CD8-positive, alpha-beta memory T cell (primary cell): ENCODE data around the gene TSC22D2. TPM values are rescaled to one million over a fixed set of nuclear protein-coding genes. Genes with fewer than 3 reads are reported as not detected.

Experiments
- CTCF ChIA-PET: fragments of 350-600 bp; sonication (Branson Sonifier 250); formaldehyde crosslinking; loops from one replicate; lab custom pipeline; 2021; ENCODE audit warnings: antibody characterized with exemption; lab: Charles Lee
- POLR2A ChIA-PET: fragments of 350-600 bp; sonication (Branson Sonifier 250); formaldehyde crosslinking; loops from one replicate; lab custom pipeline; 2021; ENCODE audit warnings: antibody characterized with exemption; lab: Charles Lee
- DNase-seq, 5 donors: peaks; one replicate each; pipeline versions ENCODE4 v3.0.0 to v3.0.0-alpha.2; 2020 to 2022; ENCODE audit warnings: mixed read lengths in 1 of 5
- H3K27ac ChIP-seq: one replicate; pipeline ENCODE4 v1.7.0; 2013; ENCODE audit warnings: low read depth, mild to moderate bottlenecking, low read length, moderate library complexity
- H3K27me3 ChIP-seq: 2 replicates; pipeline ENCODE4 v1.7.0; 2013; ENCODE audit warnings: low read length, mild to moderate bottlenecking; ENCODE audit not compliant: insufficient read depth, poor library complexity, severe bottlenecking
- H3K36me3 ChIP-seq: 2 replicates; pipeline ENCODE4 v1.7.0; 2013; ENCODE audit warnings: mild to moderate bottlenecking, low read length, moderate library complexity; ENCODE audit not compliant: insufficient read depth
- H3K4me1 ChIP-seq: 2 replicates; pipeline ENCODE4 v1.7.0; 2013; ENCODE audit warnings: mild to moderate bottlenecking, low read length, moderate library complexity; ENCODE audit not compliant: insufficient read depth
- H3K4me3 ChIP-seq: 2 replicates; pipeline ENCODE4 v1.7.0; 2013; ENCODE audit warnings: mild to moderate bottlenecking, low read length
- H3K9me3 ChIP-seq: 2 replicates; pipeline ENCODE4 v1.7.0; 2013; ENCODE audit warnings: mild to moderate bottlenecking, low read length
- H3K27ac Mint-ChIP-seq, 8 donors: one replicate each; pipeline ENCODE4 v1.8.0; 2020 to 2021; ENCODE audit warnings: mixed read lengths in 8 of 8, mild to moderate bottlenecking in 6 of 8, inconsistent platforms in 3 of 8, moderate library complexity in 3 of 8
- H3K27me3 Mint-ChIP-seq, 2 donors: one replicate each; pipeline ENCODE4 v1.8.0; 2020 to 2021; ENCODE audit warnings: mixed read lengths in 2 of 2, mild to moderate bottlenecking in 1 of 2, moderate library complexity in 1 of 2
- H3K36me3 Mint-ChIP-seq, 3 donors: one replicate each; pipeline ENCODE4 v1.8.0; 2020 to 2021; ENCODE audit warnings: mixed read lengths in 3 of 3, inconsistent platforms in 1 of 3, mild to moderate bottlenecking in 1 of 3
- H3K4me1 Mint-ChIP-seq, 3 donors: one replicate each; pipeline ENCODE4 v1.8.0; 2020 to 2021; ENCODE audit warnings: mixed read lengths in 3 of 3, inconsistent platforms in 1 of 3, mild to moderate bottlenecking in 1 of 3
- H3K4me3 Mint-ChIP-seq, 7 donors: one replicate each; pipeline ENCODE4 v1.8.0; 2020 to 2021; ENCODE audit warnings: mixed read lengths in 7 of 7, mild to moderate bottlenecking in 6 of 7, moderate library complexity in 4 of 7, inconsistent platforms in 2 of 7
- H3K9me3 Mint-ChIP-seq, 5 donors: one replicate each; pipeline ENCODE4 v1.8.0; 2020 to 2022; ENCODE audit warnings: mixed read lengths in 5 of 5, mild to moderate bottlenecking in 3 of 5, moderate library complexity in 2 of 5, inconsistent platforms in 1 of 5
- polyA plus RNA-seq: library from polyadenylated mRNA; unstranded; fragments of 300-500 nt; fragmentation: Illumina TruSeq; gene quantifications from one replicate; pipeline ENCODE4 v1.2.3, GENCODE V29; 2021
- total RNA-seq, 2 experiments: library from RNA; stranded (reverse); gene quantifications; one replicate each; pipeline ENCODE4 v1.2.3, GENCODE V29; 2021

Gene TSC22D2
- total and polyA plus RNA-seq, 3 experiments from 2014 or later = 11.9 to 22.3 (median 20.9) TPM

- H3K36me3 ChIP-seq = no peaks in the 10 kb centered on the region
- H3K27me3 Mint-ChIP-seq = no peaks in the 10 kb centered on the region
- no peak overlapping the region for H3K4me3 ChIP-seq
- no peak overlapping the region for H3K27ac Mint-ChIP-seq
- H3K36me3 Mint-ChIP-seq = no peaks in the 10 kb centered on the region
- CTCF ChIA-PET = no interaction called here
- no peak for DNase-seq
- H3K4me1 ChIP-seq = peaks cover 5% of the 10 kb centered on the region
- no peak overlapping the region for H3K27ac ChIP-seq
- POLR2A ChIA-PET = no interaction called here
- no peaks in the 10 kb centered on the region for H3K9me3 ChIP-seq
- H3K4me3 Mint-ChIP-seq = no peak overlapping the region
- peaks cover 0 to 1% (median 0%) of the 10 kb centered on the region in 5 donors for H3K9me3 Mint-ChIP-seq
- peaks cover 8 to 26% (median 22%) of the 10 kb centered on the region in 3 donors for H3K4me1 Mint-ChIP-seq
- H3K27me3 ChIP-seq = no peaks in the 10 kb centered on the region
Measured at GRCh38 chr3:150377601-150378300, 30.3 kb upstream of the TSC22D2 start.

- ChIA-PET CTCF (no interaction called here), POLR2A (no interaction called here)
- no peaks in the 10 kb centered on the region for H3K36me3 Mint-ChIP-seq
- no peaks in the 10 kb centered on the region for H3K36me3 ChIP-seq
- H3K27ac Mint-ChIP-seq = no peak overlapping the region
- H3K27me3 Mint-ChIP-seq = no peaks in the 10 kb centered on the region
- no peak overlapping the region for H3K4me3 Mint-ChIP-seq
- H3K27me3 ChIP-seq = no peaks in the 10 kb centered on the region
- DNase-seq = no peak
- H3K27ac ChIP-seq = no peak overlapping the region
- H3K4me3 ChIP-seq = no peak overlapping the region
- H3K9me3 ChIP-seq = no peaks in the 10 kb centered on the region
- H3K4me1 Mint-ChIP-seq = peaks cover 8 to 24% (median 20%) of the 10 kb centered on the region in 3 donors
- H3K4me1 ChIP-seq = peaks cover 3% of the 10 kb centered on the region
- peaks cover 0 to 1% (median 0%) of the 10 kb centered on the region in 5 donors for H3K9me3 Mint-ChIP-seq
Measured at GRCh38 chr3:150378301-150378748, 29.8 kb upstream of the TSC22D2 start.

- H3K4me3 Mint-ChIP-seq = no peak overlapping the region
- ChIA-PET CTCF (no interaction called here), POLR2A (no interaction called here)
- H3K27me3 ChIP-seq = no peaks in the 10 kb centered on the region
- no peak overlapping the region for H3K27ac Mint-ChIP-seq
- peaks cover 8 to 16% (median 16%) of the 10 kb centered on the region in 3 donors for H3K4me1 Mint-ChIP-seq
- H3K36me3 ChIP-seq = no peaks in the 10 kb centered on the region
- peaks cover 0 to 1% (median 0%) of the 10 kb centered on the region in 5 donors for H3K9me3 Mint-ChIP-seq
- H3K36me3 Mint-ChIP-seq = no peaks in the 10 kb centered on the region
- H3K4me3 ChIP-seq = no peak overlapping the region
- DNase-seq = no peak
- H3K9me3 ChIP-seq = no peaks in the 10 kb centered on the region
- H3K27me3 Mint-ChIP-seq = no peaks in the 10 kb centered on the region
- H3K27ac ChIP-seq = no peak overlapping the region
- peaks cover 4% of the 10 kb centered on the region for H3K4me1 ChIP-seq
Measured at GRCh38 chr3:150379469-150379868, 28.6 kb upstream of the TSC22D2 start.

GRCh38 chr3:150384296-150385212 is 23.5 kb upstream of the TSC22D2 start:
- H3K4me1 ChIP-seq = peaks cover 16% of the 10 kb centered on the region
- peak in 4 of 5 donors; percentile 3 to 64 (median 58) for DNase-seq
- Mint-ChIP-seq H3K4me3 (peak overlapping the region; percentile 0 to 77 (median 72)), H3K4me1 (peaks cover 21 to 31% (median 31%) of the 10 kb centered on the region in 3 donors), H3K27me3 (no peaks in the 10 kb centered on the region), H3K36me3 (no peaks in the 10 kb centered on the region), H3K27ac (peak overlapping the region in 7 of 8 donors; percentile 1 to 85 (median 60)), H3K9me3 (no peaks in the 10 kb centered on the region)
- H3K27me3 ChIP-seq = no peaks in the 10 kb centered on the region
- no peaks in the 10 kb centered on the region for H3K36me3 ChIP-seq
- H3K4me3 ChIP-seq = peak overlapping the region; percentile 21
- no peaks in the 10 kb centered on the region for H3K9me3 ChIP-seq
- ChIA-PET POLR2A (interaction anchor here (1.0 to 1.5 kb wide), 3 partner anchors 24 to 162 kb away, joined by 4 to 5 read pairs (median 4); partner anchors contain the start of genes EIF2A, SERP1 and TSC22D2), CTCF (interaction anchor here (0.8 to 2.8 kb wide), 3 partner anchors 20 to 161 kb away, joined by 3 to 24 read pairs (median 3); partner anchors contain the start of genes SERP1 and TSC22D2)
- no peak overlapping the region for H3K27ac ChIP-seq

- no peak overlapping the region for H3K27ac ChIP-seq
- CTCF ChIA-PET = interaction anchor here (1.3 to 2.8 kb wide), 2 partner anchors 23 to 160 kb away, joined by 3 to 24 read pairs; partner anchors contain the start of genes SERP1 and TSC22D2
Measured at GRCh38 chr3:150385296-150386242, 22.5 kb upstream of the TSC22D2 start.

GRCh38 chr3:150388498-150389418 is 19.3 kb upstream of the TSC22D2 start:
- ChIA-PET POLR2A (no interaction called here), CTCF (no interaction called here)
- H3K4me3 Mint-ChIP-seq = no peak overlapping the region
- H3K9me3 ChIP-seq = no peaks in the 10 kb centered on the region
- H3K27ac ChIP-seq = no peak overlapping the region
- H3K4me3 ChIP-seq = no peak overlapping the region
- no peaks in the 10 kb centered on the region for H3K36me3 ChIP-seq
- no peaks in the 10 kb centered on the region for H3K36me3 Mint-ChIP-seq
- no peaks in the 10 kb centered on the region for H3K27me3 Mint-ChIP-seq
- no peak for DNase-seq
- no peaks in the 10 kb centered on the region for H3K27me3 ChIP-seq
- H3K4me1 Mint-ChIP-seq = peaks cover 13 to 19% (median 16%) of the 10 kb centered on the region in 3 donors
- H3K4me1 ChIP-seq = peaks cover 16% of the 10 kb centered on the region
- H3K27ac Mint-ChIP-seq = no peak overlapping the region
- H3K9me3 Mint-ChIP-seq = no peaks in the 10 kb centered on the region

More at GRCh38 chr3:150385296-150386242, 22.5 kb upstream of the TSC22D2 start:
- peak overlapping the region in 7 of 8 donors; percentile 0 to 60 (median 32) for H3K27ac Mint-ChIP-seq
- POLR2A ChIA-PET = interaction anchor here (1.0 to 1.5 kb wide), 2 partner anchors 23 to 161 kb away, joined by 4 read pairs; partner anchors contain the start of genes EIF2A, SERP1 and TSC22D2
- peak overlapping the region; percentile 24 for H3K4me3 ChIP-seq
- no peaks in the 10 kb centered on the region for H3K36me3 Mint-ChIP-seq
- peak in 1 of 5 donors; percentile 1 for DNase-seq
- no peaks in the 10 kb centered on the region for H3K9me3 Mint-ChIP-seq
- peaks cover 16% of the 10 kb centered on the region for H3K4me1 ChIP-seq
- no peaks in the 10 kb centered on the region for H3K36me3 ChIP-seq
- no peaks in the 10 kb centered on the region for H3K9me3 ChIP-seq
- H3K27me3 ChIP-seq = no peaks in the 10 kb centered on the region
- no peaks in the 10 kb centered on the region for H3K27me3 Mint-ChIP-seq
- peaks cover 21 to 31% (median 31%) of the 10 kb centered on the region in 3 donors for H3K4me1 Mint-ChIP-seq
- peak overlapping the region; percentile 0 to 77 (median 72) for H3K4me3 Mint-ChIP-seq
